Upper lobe of left lung (tissue), 6 donors: ENCODE measurements around the gene COX6B1. TPM values are rescaled to one million over a fixed set of nuclear protein-coding genes. Genes with fewer than 3 reads are reported as not detected.

ENCODE experiments used
- ATAC-seq, 2 donors: fragments of 200-7000 bp; cut with Tn5 transposase; one replicate each; pipeline ENCODE4 v1.9.1; 2022; ENCODE audit warnings: mild to moderate bottlenecking in 2 of 2, moderate library complexity in 2 of 2; ENCODE audit not compliant: low FRiP score in 2 of 2
- DNase-seq, 2 donors: peaks; one replicate each; pipeline ENCODE4 v3.0.0-alpha.2; 2019 to 2020
- H3K27ac ChIP-seq, 4 donors: fragments of 200-600 bp; sonication (generic); one replicate each; pipeline ENCODE4 v1.5.1; 2016 to 2019
- H3K27me3 ChIP-seq, 4 donors: fragments of 200-600 bp; sonication (generic); one replicate each; pipeline ENCODE4 v1.5.1; 2017 to 2019
- H3K36me3 ChIP-seq, 4 donors: fragments of 200-600 bp; sonication (generic); one replicate each; pipeline ENCODE4 v1.5.1; 2016 to 2019
- H3K4me1 ChIP-seq, 4 donors: fragments of 200-600 bp; sonication (generic); one replicate each; pipeline ENCODE4 v1.5.1; 2018 to 2019
- H3K4me3 ChIP-seq, 4 donors: fragments of 200-600 bp; sonication (generic); one replicate each; pipeline ENCODE4 v1.5.1; 2017 to 2019; ENCODE audit warnings: mild to moderate bottlenecking in 2 of 4, moderate library complexity in 1 of 4
- H3K9me3 ChIP-seq, 4 donors: fragments of 200-600 bp; sonication (generic); one replicate each; pipeline ENCODE4 v1.5.1; 2018 to 2019
- EP300 ChIP-seq, 4 donors: sonication (generic); formaldehyde crosslinking; IDR thresholded peaks; one replicate each; pipeline ENCODE4 v1.5.1; 2017; ENCODE audit warnings: antibody characterized with exemption in 4 of 4, control low read depth in 2 of 4
- POLR2A ChIP-seq, 4 donors: fragments of 450-650 bp; IDR thresholded peaks; one replicate each; pipeline ENCODE4 v1.5.1; 2016 to 2017; ENCODE audit warnings: antibody characterized with exemption in 4 of 4, mild to moderate bottlenecking in 2 of 4
- POLR2AphosphoS5 ChIP-seq, 2 donors: sonication (generic); formaldehyde crosslinking; IDR thresholded peaks; one replicate each; pipeline ENCODE4 v1.5.1; 2017; ENCODE audit warnings: antibody characterized with exemption in 2 of 2
- WGBS, 2 donors: methylation state at CpG; one replicate each; pipeline ENCODE4 v1.1.5; 2017 to 2018; 5-methylcytosine and 5-hydroxymethylcytosine counted together
- total RNA-seq, 6 donors: library from RNA; depleted of rRNA in 4 of 6; stranded (reverse); fragments of >200 nt in 4 of 6; gene quantifications; one replicate each; pipeline versions ENCODE4 v1.1.0 to v1.2.1, GENCODE V29; 2016 to 2021
- TF ChIP-seq, protein P1 (sequence below), 6 experiments: fragments of 450-650 bp in 4 of 6; fragments of 200-600 bp in 2 of 6; sonication (generic) in 2 of 6; IDR thresholded peaks; one replicate each; pipeline ENCODE4 v1.5.1; 2016 to 2019; ENCODE audit warnings: antibody characterized with exemption in 6 of 6
- donor health status: DM: no; HTN: no; CAD: no; lungs with moderate emphysema.
- donor health status: DM: no; HTN: yes; CAD: no; lungs with severe emphysema.

The COX6B1 gene
- total RNA-seq, 6 donors from 2014 or later: 90.1 to 290 (median 235) TPM

DNA sequence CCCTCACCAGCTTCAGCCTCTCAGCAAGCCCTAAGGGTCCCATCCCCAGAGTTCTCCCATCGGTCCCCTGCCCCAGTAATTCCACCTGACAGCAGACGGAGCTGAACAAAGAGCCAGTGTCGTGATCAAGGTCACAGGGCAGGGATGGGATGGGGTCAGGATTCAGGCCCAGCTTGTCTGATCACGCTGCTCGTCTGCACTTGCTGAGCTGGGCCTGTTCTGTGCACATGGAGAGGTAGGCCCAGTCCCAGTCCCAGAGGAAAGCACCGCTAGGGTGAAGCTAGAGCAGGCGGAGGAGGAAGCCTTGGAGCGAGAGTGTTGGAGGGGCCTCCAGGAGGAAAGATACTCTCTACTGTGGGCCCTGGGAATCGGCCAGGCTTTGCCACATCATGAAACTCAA, 26.4 kb upstream of the COX6B1 start:
- ATAC-seq (no peak), DNase-seq (no peak)
- H3K4me3 ChIP-seq: no peak overlapping the region
- H3K27me3 ChIP-seq: no peaks in the 10 kb centered on the region
- 97 to 99% methylated on average over 7 to 9 of the region's 9 CpGs for WGBS, 2 donors
- TF ChIP-seq POLR2AphosphoS5 (IDR thresholded peaks at IDR 0.05) (no peak), EP300 (IDR thresholded peaks at IDR 0.05) (no peak), POLR2A (IDR thresholded peaks at IDR 0.05) (no peak)
- TF ChIP-seq, protein P1, sequence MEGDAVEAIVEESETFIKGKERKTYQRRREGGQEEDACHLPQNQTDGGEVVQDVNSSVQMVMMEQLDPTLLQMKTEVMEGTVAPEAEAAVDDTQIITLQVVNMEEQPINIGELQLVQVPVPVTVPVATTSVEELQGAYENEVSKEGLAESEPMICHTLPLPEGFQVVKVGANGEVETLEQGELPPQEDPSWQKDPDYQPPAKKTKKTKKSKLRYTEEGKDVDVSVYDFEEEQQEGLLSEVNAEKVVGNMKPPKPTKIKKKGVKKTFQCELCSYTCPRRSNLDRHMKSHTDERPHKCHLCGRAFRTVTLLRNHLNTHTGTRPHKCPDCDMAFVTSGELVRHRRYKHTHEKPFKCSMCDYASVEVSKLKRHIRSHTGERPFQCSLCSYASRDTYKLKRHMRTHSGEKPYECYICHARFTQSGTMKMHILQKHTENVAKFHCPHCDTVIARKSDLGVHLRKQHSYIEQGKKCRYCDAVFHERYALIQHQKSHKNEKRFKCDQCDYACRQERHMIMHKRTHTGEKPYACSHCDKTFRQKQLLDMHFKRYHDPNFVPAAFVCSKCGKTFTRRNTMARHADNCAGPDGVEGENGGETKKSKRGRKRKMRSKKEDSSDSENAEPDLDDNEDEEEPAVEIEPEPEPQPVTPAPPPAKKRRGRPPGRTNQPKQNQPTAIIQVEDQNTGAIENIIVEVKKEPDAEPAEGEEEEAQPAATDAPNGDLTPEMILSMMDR (IDR thresholded peaks at IDR 0.05): no peak
- no peaks in the 10 kb centered on the region for H3K9me3 ChIP-seq
- H3K4me1 ChIP-seq: no peaks in the 10 kb centered on the region
- no peak overlapping the region for H3K27ac ChIP-seq
- H3K36me3 ChIP-seq: peaks cover 0 to 30% (median 12%) of the 10 kb centered on the region in 4 donors

DNA sequence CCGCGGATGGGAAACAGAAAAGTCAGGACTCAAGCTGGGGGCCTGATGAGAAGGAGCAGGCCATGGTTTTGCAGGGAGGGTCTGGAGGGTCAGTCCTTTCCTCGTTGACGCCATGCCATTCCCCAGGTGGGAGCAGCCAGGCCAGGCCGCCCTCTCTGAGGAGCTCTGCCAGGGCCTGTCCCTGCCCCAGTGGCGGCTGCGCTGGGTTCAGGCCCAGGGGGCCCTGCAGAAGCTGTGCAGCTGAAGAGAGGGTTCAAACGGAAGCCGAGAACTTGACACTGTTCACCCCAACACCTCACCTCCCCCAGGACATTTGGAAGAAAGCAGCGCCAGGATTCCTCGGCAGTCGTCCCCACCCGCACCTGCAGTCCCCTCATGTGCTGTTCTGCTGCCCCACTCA, 25.4 kb upstream of the COX6B1 start:
- Histone ChIP-seq H3K27ac (no peak overlapping the region), H3K27me3 (no peaks in the 10 kb centered on the region), H3K4me1 (peaks cover 0 to 2% (median 0%) of the 10 kb centered on the region in 4 donors), H3K4me3 (no peak overlapping the region), H3K9me3 (no peaks in the 10 kb centered on the region), H3K36me3 (peaks cover 0 to 23% (median 11%) of the 10 kb centered on the region in 4 donors)
- no peak for TF ChIP-seq EP300 (IDR thresholded peaks at IDR 0.05)
- TF ChIP-seq, protein P1 (IDR thresholded peaks at IDR 0.05): no peak
- no peak for TF ChIP-seq POLR2AphosphoS5 (IDR thresholded peaks at IDR 0.05)
- TF ChIP-seq POLR2A (IDR thresholded peaks at IDR 0.05): no peak
- WGBS, 2 donors: 91 to 94% methylated on average over 6 to 13 of the region's 13 CpGs
- no peak for ATAC-seq
- DNase-seq: peak in 1 of 2 donors; percentile 59

DNA sequence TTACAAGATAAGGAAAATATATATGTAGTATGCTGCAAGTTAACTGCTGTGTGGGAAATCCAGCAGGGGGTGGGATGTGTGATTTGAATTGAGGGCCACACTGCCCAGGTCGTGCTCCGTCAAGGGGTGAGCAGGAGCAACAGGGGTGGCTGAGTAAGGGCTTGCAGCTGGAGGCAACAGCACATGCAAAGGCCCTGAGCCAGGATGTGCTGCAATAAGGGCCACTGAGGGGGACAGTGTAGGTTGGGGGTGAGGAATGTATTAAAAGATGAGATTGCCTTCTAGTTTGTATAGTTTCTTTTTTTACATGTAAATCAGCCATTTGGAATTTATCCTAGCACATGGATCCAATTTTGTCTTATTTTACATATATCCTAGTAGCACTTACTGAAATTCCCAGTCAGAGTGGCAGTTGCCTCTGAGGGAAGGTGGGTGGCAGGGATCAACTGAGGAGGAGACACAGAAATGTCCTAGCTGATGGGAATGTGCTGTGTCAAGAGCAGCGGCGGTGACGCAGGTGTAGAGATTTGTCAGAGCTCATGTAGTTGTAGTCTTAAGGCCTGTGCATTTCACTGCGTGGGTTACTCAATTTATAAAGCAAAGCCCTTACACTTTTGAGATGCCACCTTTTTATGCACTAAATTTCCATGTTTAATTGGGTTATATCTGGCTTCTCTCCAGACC, 24.7 kb upstream of the COX6B1 start:
- WGBS, 2 donors: 87 to 93% methylated on average over 6 of the region's 6 CpGs
- peaks cover 0 to 22% (median 9%) of the 10 kb centered on the region in 4 donors for H3K36me3 ChIP-seq
- H3K9me3 ChIP-seq: no peaks in the 10 kb centered on the region
- H3K27me3 ChIP-seq: no peaks in the 10 kb centered on the region
- TF ChIP-seq, protein P1 (IDR thresholded peaks at IDR 0.05): no peak
- DNase-seq (no peak), ATAC-seq (no peak)
- no peak overlapping the region for H3K27ac ChIP-seq
- H3K4me3 ChIP-seq: no peak overlapping the region
- peaks cover 0 to 6% (median 5%) of the 10 kb centered on the region in 4 donors for H3K4me1 ChIP-seq

DNA sequence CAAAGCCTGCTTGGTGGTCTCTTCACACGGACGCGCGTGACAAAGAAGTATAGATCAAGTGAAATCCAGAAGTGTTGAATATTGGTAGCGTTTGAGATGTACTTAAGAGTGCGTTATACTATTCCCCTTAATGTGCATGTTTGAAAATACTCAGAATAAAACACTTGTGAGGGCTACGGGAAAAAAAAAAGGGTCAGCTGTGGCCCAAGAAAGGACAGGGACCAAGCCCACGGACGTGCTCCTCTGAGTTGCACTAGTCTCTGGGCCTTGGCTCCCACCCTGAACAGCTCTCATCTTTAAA, 19.9 kb upstream of the COX6B1 start:
- H3K36me3 ChIP-seq: peaks cover 19 to 32% (median 27%) of the 10 kb centered on the region in 4 donors
- H3K9me3 ChIP-seq: no peaks in the 10 kb centered on the region
- TF ChIP-seq POLR2AphosphoS5 (IDR thresholded peaks at IDR 0.05) (no peak), EP300 (IDR thresholded peaks at IDR 0.05) (no peak), POLR2A (IDR thresholded peaks at IDR 0.05) (no peak)
- TF ChIP-seq, protein P1 (IDR thresholded peaks at IDR 0.05): no peak
- H3K27me3 ChIP-seq: no peaks in the 10 kb centered on the region
- H3K4me3 ChIP-seq: peak overlapping the region; percentile 57 to 100 (median 80)
- H3K4me1 ChIP-seq: peaks cover 9 to 22% (median 17%) of the 10 kb centered on the region in 4 donors
- H3K27ac ChIP-seq: peak overlapping the region; percentile 90 to 96 (median 92)
- DNase-seq: no peak
- WGBS, 2 donors: 11 to 12% methylated on average over 9 of the region's 9 CpGs
- ATAC-seq: no peak
